ENCODE results near the gene CFI.
A peak's percentile ranks its signal among the peaks of the same experiment; 100 is the strongest.

Gene CFI

DNA sequence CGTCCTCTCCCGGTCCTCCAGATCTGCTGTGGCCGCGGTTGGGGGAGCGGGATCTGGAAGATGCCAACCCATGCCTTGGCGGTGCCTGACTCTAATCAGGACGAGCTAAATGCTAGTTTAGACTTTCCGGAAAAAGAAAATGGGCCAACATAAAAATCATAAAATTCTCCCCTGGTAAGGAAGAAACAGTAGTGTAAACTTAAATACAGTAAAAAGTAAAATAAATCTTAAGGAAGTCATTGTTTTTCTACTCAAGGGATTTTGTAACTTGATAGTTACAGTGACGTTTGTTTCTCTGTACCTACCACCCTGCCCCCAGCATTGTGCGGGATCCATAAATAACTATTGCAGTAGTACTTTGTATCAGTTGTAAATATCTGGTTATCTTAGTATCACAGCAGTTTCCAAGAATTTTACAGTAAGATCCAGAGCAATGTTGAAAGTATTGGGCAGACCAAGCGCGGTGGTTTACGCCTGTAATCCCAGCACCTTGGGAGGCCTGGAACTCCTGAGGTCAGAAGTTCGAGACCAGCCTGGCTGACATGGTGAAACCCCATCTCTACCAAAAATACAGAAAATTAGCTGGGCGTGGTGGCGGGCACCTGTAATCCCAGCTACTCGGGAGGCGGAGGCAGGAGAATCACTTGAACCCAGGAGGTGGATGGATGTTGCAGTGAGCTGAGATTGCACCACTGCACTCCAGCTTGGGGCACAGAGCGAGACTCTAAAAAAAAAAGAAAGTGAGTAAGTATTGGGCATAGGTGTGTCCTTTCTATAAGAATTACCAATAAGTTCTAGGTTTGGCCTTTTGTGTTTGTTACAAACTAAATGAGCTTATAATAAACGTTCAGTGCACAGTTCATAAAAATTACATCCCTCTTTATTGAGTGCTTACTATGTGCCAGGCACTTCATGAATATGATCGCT is 70.9 kb downstream of the CFI start:
- no peak for DNase-seq (ENCODE audit: low read depth, low spot score)

DNA sequence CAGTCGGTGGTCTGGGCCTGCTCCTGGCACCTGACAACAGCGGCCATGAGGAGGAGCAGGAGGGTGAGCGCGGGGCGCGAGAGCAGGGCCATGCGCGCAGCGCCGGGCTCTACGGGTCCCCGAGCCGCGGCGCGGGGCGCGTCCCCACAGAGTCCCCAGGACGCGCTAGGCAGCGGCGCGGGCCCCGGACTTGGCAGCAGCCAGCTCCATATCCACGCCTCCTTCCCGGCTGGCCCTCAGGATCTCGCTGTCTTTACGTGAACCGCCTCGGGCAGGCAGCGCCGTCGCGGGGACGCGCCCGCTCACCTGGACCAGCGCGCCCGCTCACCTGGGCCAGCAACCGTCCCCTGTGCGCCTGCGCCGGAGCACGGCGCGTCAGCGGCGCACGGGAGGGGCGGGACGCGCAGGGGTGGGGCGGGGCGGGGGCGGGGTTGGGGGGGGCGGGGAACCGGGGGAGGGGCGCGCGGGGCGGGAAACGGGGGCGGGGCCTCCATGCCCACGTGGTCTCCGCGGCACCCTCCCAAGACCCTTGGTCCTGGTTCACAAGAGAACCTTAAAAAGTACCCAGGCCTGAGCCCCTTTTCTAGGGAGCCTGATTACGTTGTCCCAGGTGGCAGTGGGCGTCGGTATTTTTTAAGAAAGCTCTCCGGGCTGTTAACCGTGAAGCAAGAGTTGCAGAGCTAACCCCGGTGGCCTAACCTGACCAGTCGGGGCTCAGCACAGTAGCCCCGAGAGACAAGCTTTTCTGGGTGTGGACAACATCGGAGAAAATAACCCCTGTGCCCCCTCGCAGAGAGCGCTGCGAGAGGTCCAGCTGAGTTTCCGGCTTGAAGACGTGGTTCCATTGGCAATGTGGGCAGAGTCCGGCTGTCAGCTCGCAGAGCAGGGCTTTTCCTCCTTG is 71.8 kb downstream of the CFI start, which contains the start of gene PLA2G12A:
Gene PLA2G12A (minus strand): TSS at position 353 of the 901 bp plus-strand sequence. CDS start 261 bp downstream, at position 92.
- peak; percentile 90 for DNase-seq (ENCODE audit: low read depth, low spot score)

DNA sequence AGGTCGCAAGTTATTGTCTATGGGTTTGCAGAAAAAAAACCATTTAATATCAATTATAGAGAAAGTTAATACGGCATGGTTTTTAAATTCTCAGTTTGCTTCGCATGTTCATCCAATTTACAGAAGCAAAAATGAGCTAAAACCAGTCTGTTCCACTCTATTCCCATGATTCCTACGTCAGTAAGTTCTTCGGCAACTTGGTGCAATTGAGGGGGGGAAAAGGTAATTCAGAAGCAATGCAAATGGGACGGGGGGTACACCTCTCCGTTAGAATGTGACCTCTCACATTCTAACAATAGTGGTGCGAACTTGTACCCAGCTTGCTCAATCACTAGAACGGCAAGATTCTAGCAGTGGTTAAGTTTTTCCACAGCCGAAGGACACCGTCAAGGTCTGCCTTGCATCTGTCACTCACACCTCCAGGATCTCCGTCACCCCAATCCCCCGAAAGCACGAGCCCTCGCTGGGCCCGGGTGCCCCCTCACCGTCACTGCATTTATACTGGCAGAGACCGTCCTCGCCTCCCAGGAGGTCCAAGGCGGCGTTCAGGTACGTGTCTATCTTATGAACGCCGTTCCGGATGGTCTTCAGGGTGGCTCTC is 72.6 kb downstream of the CFI start:
- DNase-seq (ENCODE audit: low read depth, low spot score), result no peak

DNA sequence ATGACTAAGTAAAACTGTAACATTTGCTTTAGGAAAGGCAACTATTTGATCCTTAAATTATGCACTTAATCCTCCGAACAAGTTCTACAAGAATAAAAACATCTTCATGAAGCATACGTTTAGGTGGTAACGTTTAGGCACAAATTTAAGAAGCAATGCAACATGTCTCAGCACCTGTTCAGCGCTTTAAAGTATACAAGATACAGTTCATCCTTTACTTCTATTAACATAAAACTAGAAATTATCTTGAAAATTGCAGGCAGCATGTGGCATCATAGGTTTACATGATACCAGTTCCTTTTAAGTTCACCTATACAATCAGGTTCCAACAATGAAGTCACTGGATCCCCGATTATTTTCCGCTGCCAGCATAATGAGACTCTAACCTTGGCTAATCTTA is 73.4 kb downstream of the CFI start:
- DNase-seq (ENCODE audit: low read depth, low spot score), result no peak

DNA sequence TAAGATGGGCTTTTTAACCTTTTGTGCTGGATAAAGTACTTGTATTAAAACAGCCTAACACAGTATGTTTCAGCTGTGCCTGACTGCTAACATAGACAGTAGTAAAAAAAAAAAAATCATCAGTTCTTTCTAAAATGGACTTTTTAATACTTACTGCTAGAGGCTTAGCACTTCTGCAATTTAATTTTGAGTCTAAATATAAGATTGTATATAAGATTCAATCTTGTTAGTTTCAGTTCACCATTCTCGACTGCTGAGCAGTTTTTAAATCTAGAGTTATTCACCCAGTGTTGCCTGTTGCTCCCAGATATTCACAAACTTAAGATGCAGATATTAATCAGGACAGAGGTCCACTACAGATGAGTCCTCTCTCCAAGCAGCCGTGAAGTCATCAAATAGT is 78.7 kb downstream of the CFI start:
- no peak for DNase-seq (ENCODE audit: low read depth, low spot score)

DNA sequence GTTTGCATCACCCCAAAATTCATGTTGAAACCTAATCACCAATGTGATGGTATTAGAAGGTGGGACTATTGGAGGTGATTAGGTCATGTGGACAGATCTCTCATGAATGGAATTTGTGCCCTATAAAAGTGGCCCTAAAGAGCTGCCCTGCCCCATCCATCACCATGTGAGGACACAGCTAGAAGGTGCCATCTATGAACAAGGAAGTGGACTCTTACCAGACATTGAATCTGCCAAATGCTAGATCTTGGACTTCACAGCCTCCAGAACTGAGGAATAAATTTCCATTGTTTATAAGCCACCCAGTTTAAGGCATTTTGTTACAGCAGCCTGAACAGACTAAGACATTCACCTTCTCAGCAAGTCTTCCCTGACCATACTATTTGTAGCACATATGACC is 79.4 kb downstream of the CFI start:
- DNase-seq (ENCODE audit: low read depth, low spot score), result no peak

DNA sequence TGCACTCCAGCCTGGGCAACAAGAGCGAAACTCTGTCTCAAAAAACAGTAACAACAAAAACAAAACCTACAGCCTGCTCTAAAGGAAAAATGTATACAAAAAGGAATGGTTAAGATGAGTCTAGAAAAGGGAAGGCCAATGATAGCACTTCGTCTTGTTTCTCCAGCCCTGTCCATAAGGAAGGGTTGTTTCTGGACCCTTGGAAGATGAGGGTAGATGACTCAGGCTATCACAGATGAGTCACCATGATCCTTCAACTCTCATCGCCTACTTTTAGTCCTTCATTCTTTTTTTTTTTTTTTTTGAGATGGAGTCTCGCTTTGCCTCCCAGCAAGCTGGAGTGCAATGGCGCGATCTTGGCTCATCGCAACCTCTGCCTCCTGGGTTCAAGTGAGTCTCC is 80.8 kb downstream of the CFI start:
- DNase-seq (ENCODE audit: low read depth, low spot score), result no peak

DNA sequence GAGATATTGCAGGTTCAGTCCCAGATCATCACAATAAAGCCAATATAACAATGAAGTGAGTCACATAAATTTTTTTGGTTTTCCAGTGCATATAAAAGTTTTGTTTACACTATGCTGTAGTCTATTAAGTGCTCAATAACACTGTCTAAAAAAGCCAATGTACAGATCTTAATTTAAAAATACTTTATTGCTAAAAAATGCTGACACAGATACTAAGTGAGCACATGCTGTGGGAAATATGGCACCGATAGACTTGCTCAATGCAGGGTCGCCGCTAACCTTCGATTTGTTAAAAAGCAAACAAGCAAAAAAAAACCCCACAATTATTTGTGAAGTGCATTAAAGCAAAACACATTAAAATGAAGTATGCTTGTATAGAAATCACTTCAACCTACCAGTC is 82.2 kb downstream of the CFI start:
- DNase-seq (ENCODE audit: low read depth, low spot score), result no peak

DNA sequence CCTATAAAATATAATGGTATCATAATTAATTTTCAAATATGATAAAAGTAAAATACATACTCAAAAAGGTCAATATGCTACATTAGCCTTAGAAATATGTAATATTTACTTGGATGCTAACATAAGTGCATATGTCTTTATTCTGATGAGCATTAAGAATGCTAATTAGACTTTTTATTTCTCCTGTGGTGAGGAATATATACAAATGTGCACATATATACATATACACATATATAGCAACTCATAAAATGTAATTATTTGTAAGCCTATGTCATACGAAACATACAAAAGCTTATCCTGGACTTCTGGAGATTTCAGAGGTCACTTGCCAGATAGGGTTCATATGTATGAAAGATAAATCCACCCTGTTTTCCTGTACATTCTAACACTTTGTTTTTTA is 83.0 kb downstream of the CFI start:
- DNase-seq (ENCODE audit: low read depth, low spot score), result no peak

DNA sequence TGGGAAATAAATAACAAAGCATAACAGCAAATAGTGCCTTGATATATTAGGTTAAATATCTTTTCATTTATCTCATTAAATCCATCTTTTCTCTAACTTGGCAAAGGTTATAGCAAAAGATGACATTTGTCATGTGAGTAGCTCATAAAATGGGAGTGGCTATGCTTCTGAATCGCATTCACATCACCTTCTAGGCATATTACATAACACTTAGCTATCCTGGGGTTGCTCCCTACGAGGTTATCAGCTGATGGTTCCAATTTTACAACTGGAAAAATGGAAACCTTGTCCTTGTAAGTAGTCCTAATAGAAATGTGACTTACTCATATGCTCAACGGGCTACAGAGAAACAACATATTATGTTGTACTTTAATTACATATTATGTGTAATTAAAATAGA is 88.3 kb downstream of the CFI start:
- no peak for DNase-seq (ENCODE audit: low read depth, low spot score)

DNA sequence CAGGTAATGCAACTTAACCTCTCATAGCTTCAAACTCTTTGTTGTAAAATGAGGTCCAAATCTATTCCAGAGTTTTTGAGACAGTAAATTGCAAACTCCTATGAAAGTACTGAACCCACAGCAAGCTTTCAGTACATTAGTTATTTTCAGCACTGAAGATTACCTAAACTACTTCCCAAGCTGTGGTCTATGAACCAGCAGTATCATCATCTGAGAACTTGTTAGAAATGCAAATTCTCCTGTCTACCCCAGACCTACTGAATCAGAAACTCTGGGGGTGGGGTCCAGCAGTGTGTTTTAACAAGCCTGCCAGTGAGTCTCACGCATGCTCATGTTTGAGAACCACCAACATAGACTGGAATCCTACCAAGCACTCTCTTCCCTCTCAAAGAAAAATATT is 92.8 kb downstream of the CFI start:
- DNase-seq (ENCODE audit: low read depth, low spot score), result no peak

DNA sequence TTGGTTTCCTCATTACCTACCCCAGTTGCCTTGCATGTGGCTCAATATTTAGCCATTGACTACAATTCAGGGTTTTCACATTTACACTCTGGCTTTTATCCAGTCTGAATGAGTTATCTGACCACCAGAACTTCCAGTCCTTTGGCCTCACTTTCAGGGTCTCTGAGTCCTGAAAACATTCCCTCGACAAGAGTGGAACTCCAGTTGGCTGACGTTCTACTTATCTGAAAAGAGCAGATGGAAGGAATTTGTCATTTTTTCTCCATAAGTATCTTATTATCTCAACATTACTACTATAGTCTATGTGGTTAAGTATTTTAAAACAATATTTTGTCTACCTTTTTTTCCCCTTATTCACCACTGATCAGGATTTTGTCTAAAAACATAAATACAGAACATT is 93.4 kb downstream of the CFI start:
- DNase-seq (ENCODE audit: low read depth, low spot score), result no peak

DNA sequence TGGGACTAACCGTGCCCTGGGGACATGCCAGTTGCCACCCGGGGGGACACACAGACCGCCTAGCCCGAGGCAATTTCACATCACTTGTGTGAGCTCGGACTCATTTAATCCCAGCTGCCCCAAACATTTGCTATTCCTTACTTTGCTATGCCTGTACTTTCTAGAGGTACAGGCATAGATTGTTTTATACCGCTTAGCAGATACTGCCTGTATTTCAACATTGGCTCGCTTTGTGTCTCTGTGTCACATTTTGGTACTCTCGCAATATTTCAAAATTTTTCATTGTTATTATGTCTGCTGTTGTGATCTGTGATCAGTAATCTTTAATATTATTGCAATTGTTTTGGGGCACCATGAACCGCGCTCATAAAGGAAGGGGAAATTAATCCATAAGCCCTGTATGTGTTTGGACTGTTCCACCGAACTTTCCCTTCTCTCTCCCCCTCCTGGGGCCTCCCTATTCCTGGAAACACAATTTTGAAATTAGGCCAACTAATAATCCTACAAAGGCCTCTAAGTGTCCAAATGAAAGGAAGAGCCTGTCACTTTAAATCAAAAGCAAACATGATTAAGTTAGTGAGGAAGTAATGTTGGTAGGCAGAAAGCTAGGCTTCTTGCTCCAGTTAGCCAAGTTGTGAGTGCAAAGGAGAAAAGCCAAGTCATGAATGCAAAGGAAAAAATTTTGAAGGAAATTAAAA is 98.0 kb downstream of the CFI start:
- DNase-seq (ENCODE audit: low read depth, low spot score), result no peak

DNA sequence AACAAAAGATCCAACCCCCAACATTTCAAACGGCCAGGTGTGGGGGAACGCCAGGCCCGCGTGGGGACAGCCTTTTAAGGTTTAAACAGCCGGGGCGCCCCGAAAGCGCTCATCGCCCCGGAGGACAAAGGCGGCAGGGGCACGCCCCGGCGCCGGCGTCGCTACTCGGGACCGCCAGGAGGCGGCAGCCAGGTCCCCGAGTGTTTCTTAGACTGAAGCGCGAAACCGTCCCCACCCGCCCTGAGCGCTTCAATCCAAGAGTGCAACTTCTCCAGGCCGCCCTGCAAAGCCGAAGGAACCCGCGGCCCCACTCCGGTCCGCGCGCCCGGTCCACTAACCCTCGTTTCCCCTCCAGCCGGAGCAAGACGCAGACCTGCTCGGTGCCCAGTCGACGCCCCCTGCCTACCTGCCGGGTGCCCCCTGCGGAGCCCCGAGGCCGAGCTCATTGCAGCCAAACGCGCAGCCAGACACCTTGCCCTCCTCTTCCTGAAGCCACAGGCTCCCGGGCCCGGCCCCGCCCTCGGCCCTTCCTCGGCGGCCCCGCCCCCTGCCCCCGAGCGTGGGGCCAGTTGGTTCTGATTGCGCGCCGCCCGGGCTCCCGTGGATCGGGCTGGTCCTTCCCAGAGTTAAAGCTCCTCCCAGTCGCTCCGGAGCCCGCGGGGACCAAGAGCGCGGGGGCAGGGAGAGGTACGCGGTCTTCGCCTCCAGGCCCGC is 98.7 kb downstream of the CFI start, which contains the start of gene CASP6:
Gene CASP6 (minus strand): TSS at position 496 of the 714 bp plus-strand sequence. CDS start 50 bp downstream, at position 446.
- DNase-seq (ENCODE audit: low read depth, low spot score), result peak; percentile 85

DNA sequence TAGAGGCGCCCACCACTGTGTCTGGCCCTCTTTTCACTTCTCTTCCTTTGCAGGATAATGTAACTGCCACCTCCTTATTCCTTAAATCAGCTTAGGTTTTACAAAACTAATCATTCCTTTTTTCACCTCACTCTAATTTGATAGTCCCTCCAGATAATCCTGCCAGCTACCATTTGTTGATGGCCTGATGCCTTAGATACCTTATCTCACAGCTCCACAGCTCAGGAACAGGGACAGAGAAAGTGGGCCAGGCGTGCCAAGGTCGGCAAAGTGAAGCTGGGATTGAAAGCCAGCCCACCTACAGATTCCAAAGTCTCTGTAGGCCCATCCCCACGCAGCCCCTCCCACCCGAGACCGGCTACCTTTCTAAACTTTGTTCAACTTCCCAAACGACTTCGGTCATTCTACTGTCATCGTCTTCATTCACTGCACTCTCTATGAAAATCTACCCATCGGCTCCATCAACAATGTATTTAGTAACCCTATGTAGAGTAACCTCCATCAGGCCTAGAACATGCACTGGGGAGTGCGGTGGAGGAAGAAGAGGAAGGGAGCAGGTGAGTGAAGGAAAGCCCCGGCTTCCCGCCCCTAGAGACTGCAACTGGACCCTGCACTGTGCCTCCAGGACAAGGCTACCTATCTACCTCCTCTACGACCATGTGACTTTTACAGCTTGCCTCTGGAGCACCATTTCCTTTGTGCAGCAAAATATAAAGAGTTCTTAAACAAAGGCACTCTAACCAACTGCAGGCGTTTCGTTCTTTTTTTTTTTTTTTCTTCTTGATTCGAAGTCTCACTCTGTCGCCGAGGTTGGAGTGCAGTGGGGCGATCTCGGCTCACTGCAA is 100.0 kb downstream of the CFI start:
- DNase-seq (ENCODE audit: low read depth, low spot score), result peak; percentile 75

DNA sequence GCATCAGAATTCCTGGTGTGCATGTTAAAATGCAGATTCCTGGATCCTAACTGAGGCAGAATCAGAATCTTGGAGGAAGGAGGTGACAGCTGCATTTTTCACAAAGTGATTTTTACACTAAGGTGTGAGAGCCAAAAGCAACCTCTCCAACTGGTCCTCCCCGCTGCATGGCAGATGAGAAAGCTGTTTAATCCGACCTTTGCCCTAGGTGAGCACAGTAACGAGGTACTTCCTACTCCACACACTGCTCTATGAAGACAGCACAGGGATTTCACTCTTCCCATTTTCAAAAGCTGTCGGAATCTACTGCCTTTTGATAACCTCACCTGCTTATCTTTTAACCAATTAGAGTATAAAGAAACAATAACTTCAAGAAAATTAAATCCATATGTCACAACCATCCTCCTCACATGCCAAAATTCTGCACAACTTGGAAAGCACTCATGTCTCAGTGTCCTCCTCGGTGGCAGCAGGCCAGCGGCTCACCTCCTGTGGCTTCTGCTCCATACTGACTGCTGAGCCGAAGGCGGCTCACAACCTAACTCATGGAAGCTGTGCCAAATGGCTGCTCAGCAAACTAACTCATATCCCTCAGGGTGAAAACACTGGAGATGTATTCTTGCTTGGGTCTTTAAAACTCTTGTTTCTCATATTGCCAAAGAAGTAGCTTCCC is 102.1 kb downstream of the CFI start:
- no peak for DNase-seq (ENCODE audit: low read depth, low spot score)

DNA sequence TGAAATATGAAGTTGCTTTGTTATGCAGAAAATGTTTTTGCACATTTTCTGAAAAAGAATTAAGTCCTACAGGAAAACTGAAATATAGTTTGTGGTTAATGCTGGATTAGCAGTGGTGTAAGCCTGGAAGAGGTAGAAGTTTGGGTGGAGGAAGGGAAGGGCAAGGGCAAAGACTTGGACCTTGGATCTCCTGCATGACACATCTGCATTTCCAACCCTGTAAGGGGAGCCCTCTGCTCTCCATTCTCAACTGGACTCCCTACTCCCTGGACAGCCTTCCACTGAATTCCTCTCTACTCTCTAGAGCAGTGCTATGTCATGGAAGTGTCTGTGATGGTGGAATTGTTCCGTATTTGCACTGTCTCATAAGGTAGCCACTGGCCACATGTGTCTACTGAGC is 103.1 kb downstream of the CFI start:
- no peak for DNase-seq (ENCODE audit: low read depth, low spot score)

DNA sequence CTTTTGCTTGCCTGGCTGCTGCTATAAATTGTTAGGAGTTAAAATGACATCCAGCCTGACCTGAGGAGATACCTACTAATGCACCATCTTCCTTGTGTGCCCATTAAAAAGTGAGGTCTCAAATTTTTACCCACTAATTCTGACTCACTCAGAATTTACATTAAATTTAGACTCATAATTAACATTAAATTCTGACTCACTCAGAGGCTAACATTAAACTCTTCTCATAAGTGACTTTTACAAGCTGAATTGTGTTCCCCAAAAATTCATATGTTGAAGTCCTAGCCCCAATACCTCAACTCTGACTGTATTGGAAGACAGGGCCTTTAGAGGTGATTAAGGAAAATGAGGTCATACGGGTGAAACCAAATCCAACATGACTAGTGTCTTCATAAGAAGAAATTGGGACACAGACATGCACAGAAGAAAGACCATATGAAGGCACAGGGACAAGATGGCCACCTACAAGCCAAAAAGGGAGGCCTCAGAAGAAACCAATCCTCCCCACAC is 110.3 kb downstream of the CFI start:
- DNase-seq (ENCODE audit: low read depth, low spot score), result no peak
